KMS-11 (cell line): Measurements from ENCODE around the gene SLA2.
"Not testable (repeated sequence)": the region's sequence is repeated elsewhere in the genome, so short reads cannot be mapped to it uniquely, and the experiment has no call there.

Experiments used
- H2AFZ ChIP-seq: fragments of 200-600 bp; sonication (generic); 2 replicates; pipeline ENCODE4 v1.6.1; 2016; ENCODE audit warnings: antibody characterized with exemption, mixed run types, low read depth
- H3K27ac ChIP-seq: fragments of 200-600 bp; sonication (generic); 2 replicates; pipeline ENCODE4 v1.6.1; 2016; ENCODE audit warnings: mild to moderate bottlenecking, mixed run types
- H3K27me3 ChIP-seq: fragments of 200-600 bp; sonication (generic); 2 replicates; pipeline ENCODE4 v1.6.1; 2017; ENCODE audit warnings: mild to moderate bottlenecking, low read depth, mixed run types, moderate library complexity; ENCODE audit not compliant: insufficient read depth
- H3K36me3 ChIP-seq: fragments of 200-600 bp; sonication (generic); 2 replicates; pipeline ENCODE4 v1.6.1; 2017; ENCODE audit warnings: mild to moderate bottlenecking, mixed run types; ENCODE audit not compliant: insufficient read depth
- H3K4me1 ChIP-seq: fragments of 200-600 bp; sonication (generic); 2 replicates; pipeline ENCODE4 v1.6.1; 2016; ENCODE audit warnings: mild to moderate bottlenecking, low read depth, mixed run types; ENCODE audit not compliant: poor library complexity, severe bottlenecking
- H3K4me2 ChIP-seq: fragments of 200-600 bp; sonication (generic); 2 replicates; pipeline ENCODE4 v1.7.0; 2016; ENCODE audit warnings: mild to moderate bottlenecking, mixed run types
- H3K4me3 ChIP-seq: fragments of 200-600 bp; sonication (generic); IDR thresholded peaks from 2 replicates; pipeline ENCODE4 v1.6.1; 2017; ENCODE audit warnings: low read depth, low read length, mixed read lengths; ENCODE audit not compliant: insufficient read depth
- H3K79me2 ChIP-seq: fragments of 200-600 bp; sonication (generic); 2 replicates; pipeline ENCODE4 v1.6.1; 2016; ENCODE audit warnings: low read depth, mixed run types; ENCODE audit not compliant: insufficient read depth
- H3K9ac ChIP-seq: fragments of 200-600 bp; sonication (generic); 2 replicates; pipeline ENCODE4 v1.6.1; 2016; ENCODE audit warnings: mild to moderate bottlenecking, mixed run types
- H4K20me1 ChIP-seq: fragments of 200-600 bp; sonication (generic); 2 replicates; pipeline ENCODE4 v1.6.1; 2016; ENCODE audit warnings: mild to moderate bottlenecking, mixed run types; ENCODE audit not compliant: insufficient read depth
- TF ChIP-seq, protein P1 (sequence below): fragments of 200-600 bp; sonication (generic); conservative IDR thresholded peaks from 2 replicates; pipeline ENCODE4 v1.6.1; 2017; ENCODE audit warnings: low read depth, mild to moderate bottlenecking, antibody characterized with exemption, low read length, moderate library complexity, mixed read lengths

The SLA2 gene

DNA sequence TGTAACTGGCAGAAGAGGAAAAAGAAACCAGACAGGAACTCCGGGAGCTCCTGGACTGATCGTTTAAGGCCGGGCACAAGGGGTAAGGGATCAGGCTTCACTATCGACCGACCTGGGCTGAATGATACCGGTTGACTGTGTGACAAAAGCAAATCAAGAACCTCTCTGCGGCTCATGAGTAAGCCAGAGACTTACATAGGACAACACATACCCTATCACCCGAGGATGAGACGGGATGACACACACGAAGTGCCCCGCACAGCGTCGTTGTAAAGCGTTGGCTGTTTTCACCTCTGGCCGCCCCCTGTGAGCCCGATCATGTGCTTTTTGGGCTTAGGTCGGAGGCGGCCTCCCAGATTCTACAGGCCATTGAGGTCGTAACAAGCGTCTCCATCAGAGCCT, 73.3 kb downstream of the SLA2 start:
- Histone ChIP-seq H2AFZ (peak overlapping the region; percentile 67; the same call in 1 of the 2 replicates), H3K27ac (0 out of 2 replicates have a peak overlapping the region, but pooled peaks have one; percentile 89), H3K36me3 (no peaks in the 10 kb centered on the region), H3K79me2 (peaks cover 34% of the 10 kb centered on the region), H3K9ac (peak overlapping the region; percentile 100), H3K27me3 (no peaks in the 10 kb centered on the region), H3K4me1 (peaks cover 28% of the 10 kb centered on the region), H4K20me1 (peaks cover 15% of the 10 kb centered on the region), H3K4me2 (peak overlapping the region; percentile 58; the same call in 1 of the 2 replicates), H3K4me3 (no peak overlapping the region)
- TF ChIP-seq, protein P1, sequence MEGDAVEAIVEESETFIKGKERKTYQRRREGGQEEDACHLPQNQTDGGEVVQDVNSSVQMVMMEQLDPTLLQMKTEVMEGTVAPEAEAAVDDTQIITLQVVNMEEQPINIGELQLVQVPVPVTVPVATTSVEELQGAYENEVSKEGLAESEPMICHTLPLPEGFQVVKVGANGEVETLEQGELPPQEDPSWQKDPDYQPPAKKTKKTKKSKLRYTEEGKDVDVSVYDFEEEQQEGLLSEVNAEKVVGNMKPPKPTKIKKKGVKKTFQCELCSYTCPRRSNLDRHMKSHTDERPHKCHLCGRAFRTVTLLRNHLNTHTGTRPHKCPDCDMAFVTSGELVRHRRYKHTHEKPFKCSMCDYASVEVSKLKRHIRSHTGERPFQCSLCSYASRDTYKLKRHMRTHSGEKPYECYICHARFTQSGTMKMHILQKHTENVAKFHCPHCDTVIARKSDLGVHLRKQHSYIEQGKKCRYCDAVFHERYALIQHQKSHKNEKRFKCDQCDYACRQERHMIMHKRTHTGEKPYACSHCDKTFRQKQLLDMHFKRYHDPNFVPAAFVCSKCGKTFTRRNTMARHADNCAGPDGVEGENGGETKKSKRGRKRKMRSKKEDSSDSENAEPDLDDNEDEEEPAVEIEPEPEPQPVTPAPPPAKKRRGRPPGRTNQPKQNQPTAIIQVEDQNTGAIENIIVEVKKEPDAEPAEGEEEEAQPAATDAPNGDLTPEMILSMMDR: no peak

DNA sequence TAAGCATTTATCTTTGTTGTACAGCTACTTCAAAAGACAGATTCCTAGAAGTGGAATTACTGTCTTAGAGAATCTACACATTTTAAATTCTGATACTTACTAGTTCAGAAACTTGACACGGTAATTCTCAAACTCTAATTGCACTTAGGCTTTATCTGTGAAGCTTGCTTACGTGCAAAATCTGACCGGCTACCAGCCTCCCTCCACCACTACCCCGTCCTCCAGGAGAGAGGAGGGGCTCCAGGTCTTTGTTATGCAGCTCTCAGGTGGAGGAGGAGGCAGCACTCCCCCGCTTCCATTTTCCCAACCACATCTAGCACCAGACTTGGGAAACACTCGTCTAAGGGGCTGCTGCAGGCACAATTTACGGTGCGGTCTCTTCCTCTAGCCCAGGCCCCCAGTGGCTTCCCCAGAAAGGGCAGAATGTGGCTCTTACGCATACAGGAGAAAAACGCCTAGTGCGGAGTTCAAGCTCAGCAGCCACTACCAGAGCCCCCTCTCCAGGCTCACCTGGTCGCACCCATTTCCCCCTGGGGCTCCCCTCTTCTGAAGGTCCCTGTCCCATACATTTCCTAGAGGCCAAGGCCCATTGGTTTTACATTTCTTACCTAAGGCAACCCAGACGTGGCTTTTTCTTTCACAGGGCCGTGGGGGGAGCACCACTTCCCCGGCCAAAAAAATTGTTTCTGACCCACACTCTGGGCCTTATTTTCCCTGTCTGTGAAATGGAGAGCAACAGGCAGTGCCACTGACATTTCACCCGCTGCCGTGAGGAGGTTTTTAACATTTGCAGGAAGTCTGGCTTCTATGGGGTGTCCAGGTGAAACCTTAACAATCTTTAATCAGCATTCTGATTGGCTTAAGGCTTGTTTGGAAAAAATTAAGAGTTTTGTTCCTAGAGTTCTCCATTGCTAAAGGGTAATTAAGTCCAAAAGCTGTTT, 74.2 kb downstream of the SLA2 start:
- Histone ChIP-seq H3K36me3 (no peaks in the 10 kb centered on the region), H3K27me3 (no peaks in the 10 kb centered on the region), H3K4me2 (no peak overlapping the region), H3K4me1 (peaks cover 22% of the 10 kb centered on the region), H3K79me2 (peaks cover 25% of the 10 kb centered on the region), H3K9ac (no peak overlapping the region), H3K4me3 (no peak overlapping the region), H2AFZ (peak overlapping the region; percentile 67; the same call in 1 of the 2 replicates), H4K20me1 (peaks cover 12% of the 10 kb centered on the region; the same call in 1 of the 2 replicates), H3K27ac (no peak overlapping the region)
- TF ChIP-seq, protein P1: no peak

DNA sequence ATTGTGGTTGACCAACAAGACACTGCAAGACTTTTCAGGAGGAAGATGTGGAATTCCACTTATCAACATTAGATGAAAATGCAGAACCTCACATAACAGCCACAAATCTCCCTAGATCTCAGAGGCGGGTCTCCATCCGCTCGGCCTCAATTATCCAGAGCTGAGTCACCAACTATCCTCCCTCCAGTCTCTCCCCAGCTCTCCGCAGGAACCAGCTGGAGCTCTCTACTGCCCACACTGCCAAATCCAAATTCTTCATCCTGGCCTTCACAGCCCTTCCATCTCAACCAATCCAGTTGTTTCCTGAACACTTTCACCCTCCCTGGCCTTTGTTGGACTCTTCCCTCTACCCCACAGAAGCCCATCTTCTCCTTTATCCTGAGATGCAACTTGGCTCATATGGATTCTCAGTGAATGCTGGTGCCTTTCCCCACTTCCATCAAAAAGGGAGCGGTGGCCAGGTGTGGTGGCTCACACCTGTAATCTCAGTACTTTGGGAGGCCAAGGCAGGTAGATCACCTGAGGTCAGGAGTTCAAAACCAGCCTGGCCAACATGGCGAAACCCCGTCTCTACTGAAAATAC, 76.1 kb downstream of the SLA2 start:
- H3K36me3 ChIP-seq: no peaks in the 10 kb centered on the region
- no peak overlapping the region for H2AFZ ChIP-seq
- no peaks in the 10 kb centered on the region for H3K27me3 ChIP-seq
- no peak overlapping the region for H3K4me2 ChIP-seq
- H3K27ac ChIP-seq: no peak overlapping the region
- no peak overlapping the region for H3K4me3 ChIP-seq
- H3K4me1 ChIP-seq: peaks cover 7% of the 10 kb centered on the region
- H3K79me2 ChIP-seq: peaks cover 6% of the 10 kb centered on the region
- TF ChIP-seq, protein P1: no peak
- no peak overlapping the region for H3K9ac ChIP-seq
- H4K20me1 ChIP-seq: no peaks in the 10 kb centered on the region

DNA sequence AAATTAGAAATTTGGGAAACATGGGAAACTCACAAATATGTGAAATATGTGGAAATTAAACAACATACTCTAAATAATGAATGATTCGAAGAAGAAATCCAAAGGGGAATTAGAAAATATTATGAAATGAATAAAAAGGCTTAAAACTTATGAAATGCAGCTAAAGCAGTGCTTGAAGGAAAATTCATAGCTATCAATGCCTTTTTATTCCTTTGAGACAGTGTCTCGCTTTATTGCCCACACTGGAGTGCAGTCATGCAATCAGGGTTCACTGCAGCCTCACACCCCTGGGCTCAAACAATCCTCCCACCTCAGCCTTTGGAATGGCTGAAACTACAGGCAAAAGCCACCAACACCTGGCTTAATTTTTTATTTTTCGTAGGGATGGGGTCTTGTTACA, 80.5 kb downstream of the SLA2 start:
- no peak overlapping the region for H3K4me3 ChIP-seq
- H3K27me3 ChIP-seq: no peaks in the 10 kb centered on the region
- no peak overlapping the region for H3K27ac ChIP-seq
- no peaks in the 10 kb centered on the region for H3K79me2 ChIP-seq
- no peaks in the 10 kb centered on the region for H3K4me1 ChIP-seq
- H4K20me1 ChIP-seq: no peaks in the 10 kb centered on the region
- no peaks in the 10 kb centered on the region for H3K36me3 ChIP-seq
- H2AFZ ChIP-seq: no peak overlapping the region
- no peak overlapping the region for H3K9ac ChIP-seq
- no peak overlapping the region for H3K4me2 ChIP-seq
- TF ChIP-seq, protein P1: no peak

DNA sequence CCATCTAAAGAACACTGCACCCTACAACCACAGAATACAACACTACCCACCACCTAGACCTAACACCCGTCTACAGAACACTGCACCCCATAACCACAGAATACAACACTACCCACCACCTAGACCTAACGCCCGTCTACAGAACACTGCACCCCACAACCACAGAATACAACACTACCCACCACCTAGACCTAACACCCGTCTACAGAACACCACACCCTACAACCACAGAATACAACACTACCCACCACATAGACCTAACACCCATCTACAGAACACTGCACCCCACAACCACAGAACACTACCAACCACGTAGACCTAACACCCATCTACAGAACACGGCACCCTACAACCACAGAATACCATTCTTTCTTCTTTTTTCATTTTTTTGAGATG, 81.3 kb downstream of the SLA2 start:
- not testable (repeated sequence) for H3K4me2 ChIP-seq, H3K79me2 ChIP-seq, H3K36me3 ChIP-seq, H3K27ac ChIP-seq, H3K9ac ChIP-seq, H3K4me3 ChIP-seq, H4K20me1 ChIP-seq, H2AFZ ChIP-seq, H3K4me1 ChIP-seq, H3K27me3 ChIP-seq

DNA sequence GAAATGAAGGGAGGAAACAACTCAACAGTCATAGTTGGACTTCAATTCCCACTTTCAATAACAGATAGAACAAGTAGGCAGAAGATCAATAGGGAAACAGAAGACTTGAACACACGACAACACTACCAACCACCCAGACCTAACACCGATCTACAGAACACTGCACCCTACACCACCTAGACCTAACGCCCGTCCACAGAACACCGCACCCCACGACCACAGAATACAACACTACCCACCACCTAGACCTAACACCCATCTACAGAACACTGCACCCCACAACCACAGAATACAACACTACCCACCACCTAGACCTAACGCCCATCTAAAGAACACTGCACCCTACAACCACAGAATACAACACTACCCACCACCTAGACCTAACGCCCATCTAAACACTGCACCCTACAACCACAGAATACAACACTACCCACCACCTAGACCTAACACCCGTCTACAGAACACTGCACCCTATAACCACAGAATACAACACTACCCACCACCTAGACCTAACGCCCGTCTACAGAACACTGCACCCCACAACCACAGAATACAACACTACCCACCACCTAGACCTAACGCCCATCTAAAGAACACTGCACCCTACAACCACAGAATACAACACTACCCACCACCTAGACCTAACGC, 81.8 kb downstream of the SLA2 start:
- not testable (repeated sequence) for H3K36me3 ChIP-seq, H3K4me1 ChIP-seq, H4K20me1 ChIP-seq, H3K9ac ChIP-seq, H2AFZ ChIP-seq, H3K79me2 ChIP-seq, H3K4me2 ChIP-seq, H3K27ac ChIP-seq, H3K4me3 ChIP-seq, H3K27me3 ChIP-seq
